Omental fat pad (tissue), 4 donors: ENCODE results near the gene SGMS1. TPM values are rescaled to one million over a fixed set of nuclear protein-coding genes. Genes with fewer than 3 reads are reported as not detected.
"Not testable (repeated sequence)": the region's sequence is repeated elsewhere in the genome, so short reads cannot be mapped to it uniquely, and the experiment has no call there.

ENCODE experiments used
- ATAC-seq: fragments of 150-250 bp; one replicate; pipeline ENCODE4 v1.9.1; 2016; ENCODE audit warnings: mild to moderate bottlenecking, moderate library complexity; ENCODE audit not compliant: low FRiP score
- DNase-seq: peaks from one replicate; pipeline ENCODE4 v3.0.0-alpha.2; 2019; ENCODE audit warnings: low spot score
- CTCF ChIP-seq, 3 donors: fragments of 450-650 bp; IDR thresholded peaks; one replicate each; pipeline ENCODE4 v1.5.1; 2016 to 2017; ENCODE audit warnings: antibody characterized with exemption in 3 of 3, mild to moderate bottlenecking in 3 of 3, moderate library complexity in 2 of 3
- small RNA-seq: library from RNA; depleted of rRNA; stranded (forward); fragments of <200 nt; gene quantifications from one replicate; pipeline ENCODE3, GENCODE V24; 2016
- total RNA-seq, 4 donors: library from RNA; depleted of rRNA; stranded (reverse); fragments of >200 nt; gene quantifications; one replicate each; pipeline ENCODE4 v1.1.0, GENCODE V29; 2016

Gene SGMS1
- total RNA-seq, 4 donors from 2014 or later: 82.5 to 136 (median 96.4) TPM

GRCh38 chr10:50279489-50279888 is 344.3 kb downstream of the SGMS1 start:
- ATAC-seq (no peak), DNase-seq (no peak)
- no peak for TF ChIP-seq CTCF (IDR thresholded peaks at IDR 0.05)

GRCh38 chr10:50275650-50276235 is 348.0 kb downstream of the SGMS1 start:
- no peak for TF ChIP-seq CTCF (IDR thresholded peaks at IDR 0.05)
- ATAC-seq: no peak
- no peak for DNase-seq

DNA sequence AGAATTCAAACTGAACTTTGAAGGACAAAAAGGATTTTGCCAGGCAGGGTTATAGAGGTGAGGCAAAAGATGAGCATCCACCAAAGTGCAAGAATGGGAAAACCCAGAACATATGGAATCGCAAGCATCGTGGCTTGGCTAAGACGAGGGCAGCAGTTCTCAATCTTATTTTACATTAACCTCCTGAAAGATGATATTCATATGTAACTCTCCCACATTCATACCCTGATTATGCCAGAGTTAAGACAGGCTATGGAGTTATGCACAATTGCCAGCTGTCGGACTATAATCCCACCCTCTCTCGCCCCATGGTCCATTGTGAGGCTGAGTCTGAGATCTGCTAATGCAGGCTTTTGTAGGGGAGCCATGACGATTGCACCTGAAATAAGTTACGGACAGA is 351.2 kb downstream of the SGMS1 start:
- TF ChIP-seq CTCF (IDR thresholded peaks at IDR 0.05): no peak
- ATAC-seq (no peak), DNase-seq (no peak)

- ATAC-seq (no peak), DNase-seq (no peak)
- TF ChIP-seq CTCF (IDR thresholded peaks at IDR 0.05): no peak
Measured at GRCh38 chr10:50271564-50272250, 352.0 kb downstream of the SGMS1 start.

DNA sequence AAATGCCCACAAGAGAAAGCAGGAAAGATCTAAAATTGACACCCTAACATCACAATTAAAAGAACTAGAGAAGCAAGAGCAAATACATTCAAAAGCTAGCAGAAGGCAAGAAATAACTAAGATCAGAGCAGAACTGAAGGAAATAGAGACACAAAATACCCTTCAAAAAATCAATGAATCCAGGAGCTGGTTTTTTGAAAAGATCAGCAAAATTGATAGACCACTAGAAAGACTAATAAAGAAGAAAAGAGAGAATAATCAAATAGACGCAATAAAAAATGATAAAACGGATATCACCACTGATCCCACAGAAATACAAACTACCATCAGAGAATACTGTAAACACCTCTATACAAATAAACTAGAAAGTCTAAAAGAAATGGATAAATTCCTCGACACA is 355.9 kb downstream of the SGMS1 start:
- DNase-seq, ATAC-seq: not testable (repeated sequence)

DNA sequence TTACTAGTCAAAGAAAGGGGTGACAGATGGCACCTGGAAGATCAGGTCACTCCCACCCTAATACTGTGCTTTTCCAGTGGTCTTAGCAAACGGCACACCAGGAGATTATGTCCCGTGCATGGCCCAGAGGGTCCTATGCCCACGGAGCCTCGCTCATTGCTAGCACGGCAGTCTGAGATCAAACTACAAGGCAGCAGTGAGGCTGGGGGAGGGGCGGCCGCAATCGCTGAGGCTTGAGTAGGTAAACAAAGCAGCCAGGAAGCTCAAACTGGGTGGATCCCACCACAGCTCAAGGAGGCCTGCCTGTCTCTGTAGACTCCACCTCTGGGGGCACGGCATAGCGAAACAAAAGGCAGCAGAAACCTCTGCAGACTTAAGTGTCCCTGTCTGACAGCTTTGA is 361.1 kb downstream of the SGMS1 start:
- not testable (repeated sequence) for ATAC-seq

DNA sequence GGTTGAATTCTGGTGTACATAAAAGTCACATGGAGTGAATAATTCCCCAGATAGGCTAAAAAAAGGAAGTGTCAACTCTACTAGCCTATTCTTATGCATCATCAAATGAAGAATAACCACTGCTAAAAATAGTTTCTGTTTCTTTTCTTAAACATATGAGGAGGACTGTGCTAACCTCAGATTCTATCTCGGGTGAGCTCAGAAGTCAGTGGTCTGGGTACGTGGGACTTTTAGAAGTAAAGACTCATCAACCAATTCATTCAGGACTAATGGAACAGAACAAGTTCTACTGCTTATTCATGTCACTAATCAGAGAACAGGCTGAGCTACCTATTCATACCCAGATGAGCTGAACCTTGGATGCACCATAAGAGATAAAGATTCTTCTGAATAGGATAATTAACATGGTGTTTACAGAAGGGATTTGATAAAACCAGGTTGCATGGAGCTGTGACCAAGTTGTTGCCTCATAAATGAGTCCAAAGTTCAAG is 362.9 kb downstream of the SGMS1 start:
- no peak for TF ChIP-seq CTCF (IDR thresholded peaks at IDR 0.05)
- DNase-seq (no peak), ATAC-seq (no peak)

More for the DNA sequence above, 361.1 kb downstream of the SGMS1 start:
- not testable (repeated sequence) for DNase-seq

Small RNA genes lying within 50 kb of the gene (small RNA-seq; reads per million reads assigned to genes)
- gene RNU7-107P: not detected

Other genes starting within 250 kb of the SGMS1 start
- 1 to 10 TPM; 1.1 to 2.1 (median 1.2) TPM for gene ASAH2B, start 116.0 kb upstream of the SGMS1 start, total RNA-seq